HepG2 (cell line): ENCODE data around the gene NIN. TPM values are rescaled to one million over a fixed set of nuclear protein-coding genes. Genes with fewer than 3 reads are reported as not detected.

ENCODE experiments used
- ATF1 ChIP-seq: IDR thresholded peaks from 2 replicates; pipeline ENCODE4 v1.6.1; 2016; ENCODE audit warnings: mild to moderate bottlenecking, control low read depth
- CAMTA2 ChIP-seq: sonication (generic); formaldehyde crosslinking; IDR thresholded peaks from 2 replicates; pipeline ENCODE4 v1.4.0; 2020; ENCODE audit warnings: mild to moderate bottlenecking, missing genetic modification reagents, borderline replicate concordance
- EED ChIP-seq: sonication (generic); formaldehyde crosslinking; IDR thresholded peaks from 2 replicates; pipeline ENCODE4 v1.5.0; 2020; ENCODE audit warnings: mild to moderate bottlenecking, missing genetic modification reagents
- FOXK1 ChIP-seq: sonication (generic); formaldehyde crosslinking; IDR thresholded peaks from 2 replicates; pipeline ENCODE4 v1.4.0; 2020; ENCODE audit warnings: low read depth, missing genetic modification reagents, borderline replicate concordance
- KMT2B ChIP-seq: IDR thresholded peaks from 2 replicates; pipeline ENCODE4 v1.6.1; 2016; ENCODE audit warnings: missing genetic modification reagents, missing compliant biosample characterization
- MED8 ChIP-seq: sonication (generic); formaldehyde crosslinking; IDR thresholded peaks from 2 replicates; pipeline ENCODE4 v1.8.1; 2023; ENCODE audit warnings: mild to moderate bottlenecking, missing genetic modification reagents; ENCODE audit not compliant: insufficient replicate concordance
- NFE2L1 ChIP-seq: sonication (generic); formaldehyde crosslinking; IDR thresholded peaks from 2 replicates; pipeline ENCODE4 v1.4.0; 2020; ENCODE audit warnings: missing genetic modification reagents, mild to moderate bottlenecking, borderline replicate concordance
- PLRG1 ChIP-seq: fragments of 450-650 bp; conservative IDR thresholded peaks from 2 replicates; pipeline ENCODE4 v1.6.1; 2016
- POLR2G ChIP-seq: fragments of 200-400 bp; formaldehyde crosslinking; IDR thresholded peaks from 2 replicates; pipeline ENCODE4 v1.6.1; 2018; ENCODE audit warnings: mild to moderate bottlenecking, low read depth, low read length, moderate library complexity
- RBFOX2 ChIP-seq: fragments of 200-400 bp; formaldehyde crosslinking; IDR thresholded peaks from 2 replicates; pipeline ENCODE4 v1.6.1; 2017; ENCODE audit warnings: low read depth, mild to moderate bottlenecking, low read length
- SRSF1 ChIP-seq: fragments of 200-400 bp; formaldehyde crosslinking; optimal IDR thresholded peaks from 2 replicates; pipeline ENCODE3; 2017; ENCODE audit warnings: mild to moderate bottlenecking, low read depth, low read length, moderate library complexity
- TAF15 ChIP-seq: fragments of 200-400 bp; formaldehyde crosslinking; IDR thresholded peaks from one replicate; pipeline ENCODE4 v1.6.1; 2018; ENCODE audit warnings: mild to moderate bottlenecking, low read depth, low read length; ENCODE audit not compliant: poor library complexity, severe bottlenecking
- TEAD3 ChIP-seq: optimal IDR thresholded peaks from 2 replicates; pipeline ENCODE3; 2016; ENCODE audit warnings: borderline replicate concordance
- TP53 ChIP-seq: sonication (generic); formaldehyde crosslinking; conservative IDR thresholded peaks from 2 replicates; pipeline ENCODE4 v1.4.0; 2020; ENCODE audit warnings: missing genetic modification reagents
- ZFX ChIP-seq: sonication (generic); formaldehyde crosslinking; IDR thresholded peaks from 2 replicates; pipeline ENCODE4 v1.4.0; 2020; ENCODE audit warnings: mild to moderate bottlenecking, low read depth, missing genetic modification reagents, moderate library complexity
- ZFY ChIP-seq: sonication (generic); formaldehyde crosslinking; IDR thresholded peaks from 2 replicates; pipeline ENCODE4 v1.4.0; 2020; ENCODE audit warnings: missing genetic modification reagents
- ZIK1 ChIP-seq: sonication (generic); formaldehyde crosslinking; IDR thresholded peaks from 2 replicates; pipeline ENCODE4 v1.5.0; 2020; ENCODE audit warnings: mild to moderate bottlenecking, low read depth, missing genetic modification reagents, borderline replicate concordance
- ZNF251 ChIP-seq: sonication (generic); formaldehyde crosslinking; IDR thresholded peaks from 2 replicates; pipeline ENCODE4 v1.9.0; 2021; ENCODE audit warnings: mild to moderate bottlenecking, missing genetic modification reagents
- ZNF605 ChIP-seq: sonication (generic); formaldehyde crosslinking; IDR thresholded peaks from 2 replicates; pipeline ENCODE4 v1.8.0; 2022; ENCODE audit warnings: mild to moderate bottlenecking, missing genetic modification reagents
- ZNF747 ChIP-seq: sonication (generic); formaldehyde crosslinking; IDR thresholded peaks from 2 replicates; pipeline ENCODE4 v1.8.1; 2023; ENCODE audit warnings: missing genetic modification reagents, mild to moderate bottlenecking, borderline replicate concordance
- ZNF75D ChIP-seq: sonication (generic); formaldehyde crosslinking; IDR thresholded peaks from 2 replicates; pipeline ENCODE4 v1.8.1; 2023; ENCODE audit warnings: missing genetic modification reagents, mild to moderate bottlenecking, borderline replicate concordance
- ZNF777 ChIP-seq: sonication (generic); formaldehyde crosslinking; IDR thresholded peaks from 2 replicates; pipeline ENCODE4 v1.4.0; 2020; ENCODE audit warnings: missing genetic modification reagents
- ZNF788 ChIP-seq: sonication (generic); formaldehyde crosslinking; IDR thresholded peaks from 2 replicates; pipeline ENCODE4 v1.5.0; 2020; ENCODE audit warnings: mild to moderate bottlenecking, missing genetic modification reagents, borderline replicate concordance
- polyA plus RNA-seq, 8 experiments: library from polyadenylated mRNA; depleted of rRNA in 3 of 8; stranded (reverse) in 7 of 8; unstranded in 1 of 8; fragments of >200 nt; fragmentation: Illumina TruSeq in 4 of 8; extraction: Trizol in 4 of 8; gene quantifications; 2 replicates each; pipeline versions ENCODE4 v1.2.1 to v1.2.3, GENCODE V29; 2011 to 2016; ENCODE audit warnings: low read depth in 4 of 8, missing spikeins in 1 of 8, mixed read lengths in 1 of 8; ENCODE audit not compliant: insufficient read depth in 1 of 8
- total RNA-seq, 5 experiments: library from RNA; depleted of rRNA; stranded (reverse); fragments of >200 nt; fragmentation: Illumina TruSeq; extraction: Trizol; gene quantifications; 2 replicates each; pipeline ENCODE4 v1.2.3, GENCODE V29; 2016; ENCODE audit warnings: low read depth in 1 of 5
- TF ChIP-seq, protein P1 (sequence below): sonication (generic); formaldehyde crosslinking; conservative IDR thresholded peaks from 2 replicates; pipeline ENCODE4 v1.8.0; 2022; ENCODE audit warnings: missing genetic modification reagents
- TF ChIP-seq, protein P2 (sequence below): sonication (generic); formaldehyde crosslinking; IDR thresholded peaks from 2 replicates; pipeline ENCODE4 v1.5.1; 2020; ENCODE audit warnings: mild to moderate bottlenecking, missing genetic modification reagents, moderate library complexity
- TF ChIP-seq, protein P3 (sequence below): sonication (generic); formaldehyde crosslinking; IDR thresholded peaks from 2 replicates; pipeline ENCODE4 v1.4.0; 2020; ENCODE audit warnings: missing genetic modification reagents

Gene NIN
- total and polyA plus RNA-seq, 2 of the 13 experiments (the other 11 are each of a cell fraction or from before 2014, with no cell fraction given), result 2.8 to 9.7 TPM

DNA sequence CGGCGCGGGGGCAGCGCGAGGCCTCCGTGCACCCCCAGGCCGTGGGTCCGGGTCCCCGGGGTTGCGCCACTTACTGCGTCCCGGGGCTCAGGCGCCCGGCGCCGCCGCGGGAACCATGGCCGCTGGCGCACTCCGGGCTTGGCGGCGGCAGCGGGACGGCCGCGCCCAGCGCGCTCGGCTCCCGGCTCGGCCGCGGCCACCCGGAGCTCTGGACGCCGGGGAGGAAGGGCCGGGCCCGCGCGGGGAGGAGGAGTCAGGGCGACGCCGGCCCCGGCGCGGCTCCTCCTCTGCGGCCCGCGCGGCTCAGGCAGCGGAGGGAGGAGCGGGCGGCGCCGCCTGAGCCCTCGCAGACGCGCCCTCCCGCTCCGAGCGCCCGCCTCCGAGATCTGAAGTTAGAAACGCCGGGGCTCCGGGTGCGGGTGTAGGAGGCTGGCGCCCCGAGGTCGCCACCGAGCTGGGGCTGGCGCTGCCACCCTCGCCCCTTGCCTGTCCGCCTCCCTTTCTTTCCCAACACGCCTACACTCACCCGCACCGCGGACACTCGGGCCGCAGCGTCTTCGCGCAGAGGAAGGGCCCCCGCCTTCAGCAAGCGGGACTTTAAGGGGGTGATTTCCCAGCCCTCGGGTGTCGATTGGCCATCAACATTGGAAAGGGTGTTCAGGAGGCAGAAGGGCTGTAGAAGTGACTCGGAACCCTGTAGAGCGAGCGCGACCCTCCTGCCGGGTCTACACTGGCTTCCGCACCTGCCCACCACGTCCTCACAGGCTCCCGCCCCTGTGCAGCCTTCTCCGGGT, at the start of gene NIN (continued):
- TF ChIP-seq TP53 (CRISPR knock-in tag), result no peak
- TF ChIP-seq ZFX (CRISPR knock-in tag), result peak; percentile 66
- TF ChIP-seq TEAD3 (CRISPR knock-in tag), result no peak
- no peak for TF ChIP-seq KMT2B (CRISPR knock-in tag)
- no peak for TF ChIP-seq CAMTA2 (CRISPR knock-in tag)
- TF ChIP-seq ZNF788, result no peak
- no peak for TF ChIP-seq MED8 (CRISPR knock-in tag)
- no peak; the same call in 1 of the 2 replicates for TF ChIP-seq ZNF777
- no peak for TF ChIP-seq ZNF75D (CRISPR knock-in tag)
- TF ChIP-seq, protein P1, sequence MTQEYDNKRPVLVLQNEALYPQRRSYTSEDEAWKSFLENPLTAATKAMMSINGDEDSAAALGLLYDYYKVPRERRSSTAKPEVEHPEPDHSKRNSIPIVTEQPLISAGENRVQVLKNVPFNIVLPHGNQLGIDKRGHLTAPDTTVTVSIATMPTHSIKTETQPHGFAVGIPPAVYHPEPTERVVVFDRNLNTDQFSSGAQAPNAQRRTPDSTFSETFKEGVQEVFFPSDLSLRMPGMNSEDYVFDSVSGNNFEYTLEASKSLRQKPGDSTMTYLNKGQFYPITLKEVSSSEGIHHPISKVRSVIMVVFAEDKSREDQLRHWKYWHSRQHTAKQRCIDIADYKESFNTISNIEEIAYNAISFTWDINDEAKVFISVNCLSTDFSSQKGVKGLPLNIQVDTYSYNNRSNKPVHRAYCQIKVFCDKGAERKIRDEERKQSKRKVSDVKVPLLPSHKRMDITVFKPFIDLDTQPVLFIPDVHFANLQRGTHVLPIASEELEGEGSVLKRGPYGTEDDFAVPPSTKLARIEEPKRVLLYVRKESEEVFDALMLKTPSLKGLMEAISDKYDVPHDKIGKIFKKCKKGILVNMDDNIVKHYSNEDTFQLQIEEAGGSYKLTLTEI, result no peak
- TF ChIP-seq POLR2G, result no peak
- 0 out of 2 replicates have a peak, but pooled peaks have one; percentile 28 for TF ChIP-seq RBFOX2
- no peak for TF ChIP-seq EED
- TF ChIP-seq ZFY, result peak; percentile 59; the same call in 1 of the 2 replicates
- no peak for TF ChIP-seq TAF15
- no peak for TF ChIP-seq ZNF251 (CRISPR knock-in tag)
- TF ChIP-seq NFE2L1 (CRISPR knock-in tag), result no peak
- TF ChIP-seq ATF1 (CRISPR knock-in tag), result no peak
- 0 out of 2 replicates have a peak, but pooled peaks have one; percentile 66 for TF ChIP-seq ZIK1 (CRISPR knock-in tag)
- TF ChIP-seq SRSF1, result no peak
- no peak for TF ChIP-seq FOXK1
- TF ChIP-seq ZNF605 (CRISPR knock-in tag), result 0 out of 2 replicates have a peak, but pooled peaks have one; percentile 29
- TF ChIP-seq, protein P2, sequence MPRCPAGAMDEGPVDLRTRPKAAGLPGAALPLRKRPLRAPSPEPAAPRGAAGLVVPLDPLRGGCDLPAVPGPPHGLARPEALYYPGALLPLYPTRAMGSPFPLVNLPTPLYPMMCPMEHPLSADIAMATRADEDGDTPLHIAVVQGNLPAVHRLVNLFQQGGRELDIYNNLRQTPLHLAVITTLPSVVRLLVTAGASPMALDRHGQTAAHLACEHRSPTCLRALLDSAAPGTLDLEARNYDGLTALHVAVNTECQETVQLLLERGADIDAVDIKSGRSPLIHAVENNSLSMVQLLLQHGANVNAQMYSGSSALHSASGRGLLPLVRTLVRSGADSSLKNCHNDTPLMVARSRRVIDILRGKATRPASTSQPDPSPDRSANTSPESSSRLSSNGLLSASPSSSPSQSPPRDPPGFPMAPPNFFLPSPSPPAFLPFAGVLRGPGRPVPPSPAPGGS, result peak; percentile 52; the same call in 1 of the 2 replicates
- no peak for TF ChIP-seq ZNF747 (CRISPR knock-in tag)
- TF ChIP-seq, protein P3, sequence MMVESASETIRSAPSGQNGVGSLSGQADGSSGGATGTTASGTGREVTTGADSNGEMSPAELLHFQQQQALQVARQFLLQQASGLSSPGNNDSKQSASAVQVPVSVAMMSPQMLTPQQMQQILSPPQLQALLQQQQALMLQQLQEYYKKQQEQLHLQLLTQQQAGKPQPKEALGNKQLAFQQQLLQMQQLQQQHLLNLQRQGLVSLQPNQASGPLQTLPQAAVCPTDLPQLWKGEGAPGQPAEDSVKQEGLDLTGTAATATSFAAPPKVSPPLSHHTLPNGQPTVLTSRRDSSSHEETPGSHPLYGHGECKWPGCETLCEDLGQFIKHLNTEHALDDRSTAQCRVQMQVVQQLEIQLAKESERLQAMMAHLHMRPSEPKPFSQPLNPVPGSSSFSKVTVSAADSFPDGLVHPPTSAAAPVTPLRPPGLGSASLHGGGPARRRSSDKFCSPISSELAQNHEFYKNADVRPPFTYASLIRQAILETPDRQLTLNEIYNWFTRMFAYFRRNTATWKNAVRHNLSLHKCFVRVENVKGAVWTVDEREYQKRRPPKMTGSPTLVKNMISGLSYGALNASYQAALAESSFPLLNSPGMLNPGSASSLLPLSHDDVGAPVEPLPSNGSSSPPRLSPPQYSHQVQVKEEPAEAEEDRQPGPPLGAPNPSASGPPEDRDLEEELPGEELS (CRISPR knock-in tag), result no peak
- no peak for TF ChIP-seq PLRG1
